ENCODE measurements around the gene PSMB4.
"Not testable (repeated sequence)": the region's sequence is repeated elsewhere in the genome, so short reads cannot be mapped to it uniquely, and the experiment has no call there.

PSMB4 gene

GRCh38 chr1:151372058-151372934 is 27.1 kb upstream of the PSMB4 start, which contains the start of gene SELENBP1:
Gene SELENBP1 (minus strand): TSS chr1:151372705. CDS start chr1:151372641, 64 bp downstream.
- H3K4me3 ChIP-seq (ENCODE audit: low read depth, low read length): no peak within 1 kb of the TSS
- no peak for DNase-seq (ENCODE audit: low read depth)
- no peak for TF ChIP-seq CTCF (IDR thresholded peaks at IDR 0.05; ENCODE audit: low read depth, low read length, missing control alignments)

GRCh38 chr1:151373196-151373595 is 26.2 kb upstream of the PSMB4 start:
- no peak for TF ChIP-seq CTCF (IDR thresholded peaks at IDR 0.05; ENCODE audit: low read depth, low read length, missing control alignments)
- no peak overlapping the region for H3K4me3 ChIP-seq (ENCODE audit: low read depth, low read length)
- DNase-seq (ENCODE audit: low read depth): no peak

GRCh38 chr1:151377150-151377884 is 22.1 kb upstream of the PSMB4 start:
- no peak for TF ChIP-seq CTCF (IDR thresholded peaks at IDR 0.05; ENCODE audit: low read depth, low read length, missing control alignments)
- no peak overlapping the region for H3K4me3 ChIP-seq (ENCODE audit: low read depth, low read length)
- no peak for DNase-seq (ENCODE audit: low read depth)

GRCh38 chr1:151384584-151384983 is 14.8 kb upstream of the PSMB4 start:
- DNase-seq (ENCODE audit: low read depth): no peak
- no peak for TF ChIP-seq CTCF (IDR thresholded peaks at IDR 0.05; ENCODE audit: low read depth, low read length, missing control alignments)

GRCh38 chr1:151386002-151386401 is 13.4 kb upstream of the PSMB4 start:
- no peak overlapping the region for H3K4me3 ChIP-seq (ENCODE audit: low read depth, low read length)
- TF ChIP-seq CTCF (IDR thresholded peaks at IDR 0.05; ENCODE audit: low read depth, low read length, missing control alignments): no peak
- DNase-seq (ENCODE audit: low read depth): no peak

More at GRCh38 chr1:151384584-151384983, 14.8 kb upstream of the PSMB4 start:
- no peak overlapping the region for H3K4me3 ChIP-seq (ENCODE audit: low read depth, low read length)

- not testable (repeated sequence) for DNase-seq (ENCODE audit: low read depth); H3K4me3 ChIP-seq (ENCODE audit: low read depth, low read length)
Observed at GRCh38 chr1:151390221-151391078, 8.9 kb upstream of the PSMB4 start.
